HG02852 (cell line): ENCODE results near the gene WRAP73.

Source experiments
- ATAC-seq: cut with Tn5 transposase; IDR thresholded peaks from one replicate; pipeline ENCODE4 v1.9.1; 2021; ENCODE audit warnings: mild to moderate bottlenecking, moderate library complexity; ENCODE audit not compliant: unreplicated experiment

WRAP73 gene

GRCh38 chr1:3617806-3618345 lies 32.0 kb downstream of the WRAP73 start:
- ATAC-seq, result no peak

GRCh38 chr1:3616861-3617260 lies 33.0 kb downstream of the WRAP73 start:
- no peak for ATAC-seq

DNA sequence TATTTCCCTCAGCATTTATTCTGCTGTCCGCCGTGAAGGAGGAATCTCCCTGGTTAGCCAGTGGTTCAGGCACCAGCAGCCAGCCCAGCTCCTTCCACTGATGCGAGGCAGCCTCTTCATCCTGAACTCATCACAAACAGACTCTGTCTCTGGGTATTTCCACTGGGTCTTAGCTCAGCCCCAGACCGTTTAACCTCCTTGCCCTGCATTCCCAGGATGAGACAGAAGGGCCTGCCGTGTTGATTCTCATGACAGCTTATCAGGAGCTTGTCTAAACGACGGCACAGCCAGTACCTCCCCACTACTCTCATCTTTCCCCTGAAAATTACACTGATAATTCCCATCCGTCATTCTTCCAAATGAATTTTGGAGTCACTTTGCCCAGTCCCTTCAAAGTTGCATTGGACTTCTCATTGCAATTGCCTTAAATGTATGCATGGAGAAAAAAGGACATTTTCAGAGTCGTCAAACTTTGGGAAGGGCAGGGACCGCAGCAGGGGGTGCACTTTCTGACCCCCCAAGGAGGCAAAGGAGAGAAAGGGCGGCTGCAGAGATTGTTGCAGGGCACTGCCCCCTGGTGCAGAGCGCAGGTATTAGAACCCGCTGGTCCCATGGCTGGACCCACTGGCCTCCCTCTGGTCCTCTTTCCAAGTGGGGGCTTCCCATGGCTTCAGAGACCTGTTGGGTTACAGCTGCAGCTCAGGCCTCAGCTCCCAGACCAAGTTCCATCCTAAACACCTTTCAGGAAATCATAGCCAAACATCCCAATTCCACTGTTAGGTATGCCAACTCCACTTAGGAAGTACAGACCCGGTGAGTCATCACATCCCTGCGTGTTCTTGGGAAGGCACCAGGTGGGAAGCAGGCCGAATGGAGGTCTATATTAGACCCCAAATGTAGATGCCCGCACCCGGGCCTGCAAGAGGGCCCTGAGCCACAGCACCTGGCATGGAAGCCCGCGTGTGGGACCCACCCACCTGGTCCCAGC lies 34.9 kb downstream of the WRAP73 start:
- ATAC-seq, result no peak

DNA sequence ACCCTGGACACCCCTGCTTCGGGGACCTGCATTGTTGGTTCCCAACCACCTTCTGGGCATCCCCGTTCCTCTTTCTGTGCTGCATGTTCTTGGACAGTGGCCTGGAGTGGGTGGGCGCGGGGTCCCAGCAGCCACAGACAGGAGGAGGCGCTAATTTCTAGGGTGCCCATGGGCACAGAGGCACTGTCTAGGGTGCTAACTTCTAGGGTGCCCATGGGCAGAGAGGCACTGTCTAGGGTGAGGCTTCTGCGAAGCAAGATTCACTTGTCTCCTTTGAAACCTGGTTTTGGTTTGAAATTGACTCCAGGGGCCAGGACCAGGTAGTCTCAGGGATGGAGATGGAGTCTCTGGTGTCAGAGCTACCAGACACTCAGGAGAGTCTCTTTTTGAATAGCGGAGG lies 37.8 kb downstream of the WRAP73 start:
- ATAC-seq, result no peak

DNA sequence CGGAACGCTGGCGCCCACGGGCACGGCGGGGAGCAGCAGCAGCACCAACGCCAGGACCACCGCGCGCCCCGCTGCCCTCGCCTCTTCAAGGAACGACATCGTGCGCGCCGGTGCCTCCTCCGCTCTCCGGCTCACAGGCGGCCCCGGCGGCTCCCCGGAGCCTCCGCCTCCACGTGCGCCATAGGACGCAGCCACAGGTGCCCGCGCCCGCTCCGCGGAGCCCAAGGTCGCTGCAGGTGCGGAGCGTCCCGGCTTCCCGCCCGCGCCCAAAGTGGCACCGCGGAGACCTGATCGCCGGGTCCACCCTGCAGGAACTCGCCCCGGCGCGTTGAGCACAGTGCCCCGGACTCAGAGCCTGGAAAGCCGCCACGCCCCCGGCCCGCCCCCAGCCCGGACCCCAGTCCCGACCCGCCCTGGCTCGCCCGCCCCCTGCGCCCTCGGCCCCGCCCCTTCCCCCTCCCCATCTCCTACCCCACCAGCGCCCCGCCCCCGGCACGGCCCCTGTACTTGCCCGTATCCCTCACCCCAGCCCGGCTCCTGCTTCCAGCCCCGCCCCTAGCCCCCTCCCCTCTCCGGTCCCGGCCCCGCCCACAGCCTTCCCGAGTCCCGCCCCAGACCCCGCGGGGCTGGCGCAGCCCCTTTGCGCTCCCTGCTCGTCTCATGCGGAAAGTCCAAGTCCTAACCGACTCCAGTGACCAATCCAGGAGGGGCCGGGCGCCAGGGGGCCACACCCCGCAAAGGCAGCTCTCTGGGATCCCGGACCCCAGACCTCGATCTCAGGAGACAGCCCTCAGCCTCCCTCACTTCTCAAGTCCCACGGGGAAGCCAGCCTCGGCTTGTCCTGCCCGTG lies 38.5 kb downstream of the WRAP73 start, which contains the start of gene MEGF6:
TSS of gene MEGF6 (minus strand) at position 339 of the 850 bp plus-strand sequence. CDS start at position 99, 240 bp downstream.
- ATAC-seq, result no peak

DNA sequence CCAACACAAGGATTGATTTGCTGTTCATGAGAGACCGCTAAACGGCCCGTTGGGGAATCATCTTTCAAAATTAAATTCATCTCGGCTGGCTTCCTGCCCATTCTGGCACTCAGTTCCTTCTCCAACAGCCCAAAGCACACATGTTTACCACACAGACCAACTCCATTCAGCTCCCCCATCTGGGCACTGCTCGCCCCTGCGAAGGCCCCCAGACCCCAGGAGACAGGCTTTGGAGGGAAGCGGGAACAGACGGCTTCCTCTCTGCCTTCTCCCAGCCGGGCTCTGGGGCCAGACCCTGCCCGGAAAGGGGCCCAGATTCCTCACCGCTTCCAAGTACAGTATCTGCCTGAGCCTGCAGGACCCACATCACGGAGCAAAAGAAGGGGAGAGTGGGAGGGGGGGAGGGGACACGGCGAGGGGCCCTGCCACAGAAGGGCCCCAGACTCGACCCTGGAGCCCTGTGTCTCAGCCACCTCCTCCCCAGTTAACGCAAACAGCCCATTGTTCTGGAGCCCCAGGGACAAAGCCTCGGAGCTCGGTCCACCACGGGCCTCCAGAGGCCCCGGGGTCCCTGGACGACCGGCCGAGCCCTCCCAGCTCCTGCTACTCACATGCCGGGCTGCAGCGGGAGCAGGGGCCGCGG lies 39.3 kb downstream of the WRAP73 start:
- no peak for ATAC-seq

DNA sequence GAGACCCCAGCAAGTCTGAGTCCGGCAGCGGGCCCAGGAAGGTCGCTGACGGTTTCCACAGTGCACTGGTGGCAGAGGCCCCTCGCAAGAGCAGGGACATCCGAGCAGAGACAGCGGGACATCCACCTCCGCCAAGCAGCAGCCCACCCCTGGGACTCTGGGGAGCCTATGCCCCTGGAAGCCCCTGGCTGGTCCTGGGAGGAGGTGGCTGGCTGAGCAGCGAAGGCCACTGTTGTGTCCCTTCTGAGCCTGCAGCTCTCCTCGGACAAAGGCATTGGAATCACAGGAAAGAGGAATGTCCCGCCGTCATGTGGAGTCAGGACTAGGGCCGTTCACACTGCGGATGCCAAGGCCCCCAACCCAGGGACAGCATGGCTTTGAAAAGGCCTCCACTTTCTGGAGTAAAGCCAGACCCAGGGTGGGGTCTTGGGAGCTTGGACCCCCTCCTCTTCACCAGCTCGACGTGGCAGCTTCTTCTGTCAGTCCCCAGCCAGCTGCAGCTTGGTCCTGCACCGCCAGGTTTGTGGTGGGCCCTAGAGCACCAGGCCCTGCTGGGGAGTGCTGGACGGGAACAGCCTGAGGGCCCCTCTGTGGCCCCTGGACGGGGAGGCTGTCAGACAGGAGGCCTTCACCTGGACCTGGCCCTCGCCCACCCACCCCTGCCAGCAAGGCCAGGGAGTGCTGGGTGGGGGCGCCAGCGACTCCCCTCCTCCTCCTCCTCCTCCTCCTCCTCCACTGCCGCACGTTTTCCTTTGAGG lies 40.0 kb downstream of the WRAP73 start:
- no peak for ATAC-seq

GRCh38 chr1:3609016-3609768 lies 40.7 kb downstream of the WRAP73 start:
- ATAC-seq, result no peak

DNA sequence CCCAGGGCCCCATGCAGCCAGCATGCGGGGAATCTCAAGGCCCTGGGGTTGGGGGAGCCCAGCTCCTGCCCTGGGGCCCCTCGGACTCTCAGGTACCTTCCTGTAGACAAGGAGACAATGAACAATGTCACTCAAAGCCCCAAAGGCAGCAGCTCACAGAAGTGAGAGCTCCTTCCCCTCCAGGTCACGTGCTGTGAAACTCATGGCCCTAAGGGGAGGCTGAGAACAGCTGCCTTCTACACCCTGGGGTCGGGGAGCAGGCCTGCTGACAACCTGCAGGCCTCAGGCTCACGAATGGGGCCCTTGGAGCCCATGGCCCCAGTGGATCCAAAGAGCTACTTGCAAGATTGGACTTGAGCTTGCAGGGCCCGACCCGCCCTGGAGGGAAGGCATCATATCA lies 41.7 kb downstream of the WRAP73 start:
- no peak for ATAC-seq

GRCh38 chr1:3607703-3608065 lies 42.2 kb downstream of the WRAP73 start:
- ATAC-seq, result no peak

GRCh38 chr1:3606779-3607702 lies 42.9 kb downstream of the WRAP73 start:
- no peak for ATAC-seq

DNA sequence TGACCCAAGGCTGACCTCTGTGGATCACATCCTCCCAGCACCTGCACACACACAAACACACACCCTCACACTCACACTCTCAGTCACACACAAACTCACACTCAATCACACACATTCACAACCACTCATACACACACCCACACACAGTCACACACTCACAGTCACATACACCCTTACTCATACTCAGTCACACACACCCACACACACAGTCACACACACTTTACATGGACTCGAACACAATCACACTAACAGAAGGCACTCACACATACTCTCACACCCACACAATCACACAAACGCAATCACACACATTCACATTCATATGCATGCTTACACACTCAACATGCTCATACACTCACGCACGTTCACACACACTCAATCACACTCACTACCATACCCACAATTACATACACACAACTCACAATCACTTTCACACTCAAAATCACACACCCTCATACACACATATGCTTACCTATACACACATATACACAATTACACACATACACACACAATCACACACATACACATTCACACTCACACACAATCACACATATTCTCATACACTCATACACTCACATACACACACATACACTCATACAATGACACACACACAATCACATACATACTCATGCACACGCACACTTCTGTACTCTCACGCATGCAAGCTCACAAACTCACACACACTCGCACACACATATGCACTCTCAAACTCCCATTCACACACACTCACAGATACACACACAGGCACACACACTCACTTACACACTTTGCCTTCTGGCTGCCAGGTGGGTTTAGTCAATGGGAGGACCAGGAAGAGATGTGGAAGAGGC lies 44.7 kb downstream of the WRAP73 start:
- ATAC-seq, result no peak

- ATAC-seq, result no peak
Observed at GRCh38 chr1:3604468-3604974, 45.4 kb downstream of the WRAP73 start.

DNA sequence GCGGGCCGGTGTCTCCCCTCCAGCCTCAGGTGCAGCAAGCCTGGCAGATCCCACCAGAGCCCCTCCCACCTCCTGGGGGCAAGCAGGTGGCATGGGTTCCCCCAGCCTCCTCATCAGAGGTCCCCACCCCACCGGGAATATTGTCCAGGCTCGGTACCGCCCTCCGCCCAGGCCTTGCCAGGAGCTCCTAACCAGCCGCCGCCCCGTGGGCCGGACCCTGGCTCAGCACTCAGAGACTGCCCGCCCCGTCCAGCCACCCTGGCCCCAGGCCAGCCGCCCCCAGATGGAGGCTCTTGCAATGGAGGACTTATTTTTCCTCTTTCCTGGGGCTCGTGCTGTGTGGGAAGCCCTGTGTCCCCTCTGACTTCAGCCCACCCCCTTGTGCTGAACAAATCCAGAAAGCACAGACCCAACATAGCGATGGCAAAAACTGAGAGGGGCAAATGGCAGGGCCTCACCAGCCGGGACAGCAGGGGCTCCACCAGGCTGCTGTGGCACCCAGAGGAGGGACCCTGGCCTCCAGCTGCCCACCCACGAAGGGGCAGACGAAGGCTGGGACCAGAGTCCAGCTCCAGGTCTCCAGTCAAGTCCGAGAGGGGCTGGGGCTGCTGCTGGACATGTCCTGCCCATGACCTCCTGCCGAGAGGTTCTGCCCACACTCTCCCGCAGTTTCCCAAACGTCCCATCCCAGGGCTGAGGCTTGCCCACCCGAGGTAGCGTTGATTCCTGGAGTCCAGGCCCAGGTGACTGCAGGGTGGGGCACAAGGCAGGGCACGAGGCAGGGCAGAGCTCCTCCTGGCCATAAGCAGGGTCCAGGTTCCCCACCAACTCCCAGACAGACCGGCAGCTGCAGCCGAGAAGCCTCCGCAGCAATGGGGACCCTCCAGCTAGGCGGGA lies 46.1 kb downstream of the WRAP73 start:
- no peak for ATAC-seq

DNA sequence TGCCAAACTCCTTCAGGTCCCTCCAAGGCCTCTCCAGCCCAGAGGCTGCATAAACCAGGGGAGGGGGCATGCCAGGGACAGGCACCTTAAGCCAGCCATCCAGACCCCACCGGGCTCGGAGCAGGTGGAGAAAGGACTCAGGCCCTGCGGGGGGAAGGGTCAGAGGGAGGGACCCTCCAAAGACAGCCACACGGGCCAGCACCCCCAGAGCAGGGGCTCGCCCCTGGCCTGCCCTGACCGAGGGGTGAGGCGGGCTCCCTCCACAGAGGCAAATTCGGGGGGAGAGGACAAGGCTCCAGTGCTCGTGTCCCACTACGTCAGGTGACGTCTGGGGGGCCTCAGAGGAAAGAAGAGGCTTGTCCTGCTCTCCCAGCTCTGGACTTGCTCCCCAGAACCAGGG lies 46.7 kb downstream of the WRAP73 start:
- ATAC-seq, result no peak

DNA sequence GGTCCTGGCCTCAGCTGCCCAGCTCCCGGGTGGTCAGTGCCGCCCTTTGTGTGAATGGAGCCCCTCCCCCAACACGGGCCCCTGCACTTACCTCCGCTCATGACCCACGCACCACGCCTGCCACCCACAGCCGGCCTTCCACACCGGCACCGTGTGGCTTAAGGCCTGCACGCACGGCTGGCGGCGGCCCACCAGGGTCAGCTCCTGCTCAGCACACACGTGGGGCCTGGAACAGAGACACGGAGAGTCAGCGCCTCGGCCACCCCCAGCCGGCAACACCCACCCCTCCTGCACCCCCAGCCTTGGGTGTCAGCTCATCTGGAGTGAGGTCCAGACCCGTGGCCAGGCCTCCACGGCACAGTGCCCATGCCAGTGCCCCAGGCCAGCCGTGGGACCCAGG lies 47.5 kb downstream of the WRAP73 start:
- ATAC-seq, result no peak
